Measurements from ENCODE around the gene TRIM34.
"Not testable (repeated sequence)": the region's sequence is repeated elsewhere in the genome, so short reads cannot be mapped to it uniquely, and the experiment has no call there.

TRIM34 gene

GRCh38 chr11:5624489-5625279, at the start of gene TRIM34:
Gene TRIM34 (plus strand): TSS chr11:5625001. CDS start chr11:5632332, 7,331 bp downstream.
- DNase-seq: peak; percentile 64

- DNase-seq: no peak
Observed at GRCh38 chr11:5575152-5575551, 49.6 kb upstream of the TRIM34 start.

- DNase-seq: no peak
Observed at GRCh38 chr11:5577101-5577500, 47.7 kb upstream of the TRIM34 start.

- no peak for DNase-seq
Observed at GRCh38 chr11:5580577-5580976, 44.2 kb upstream of the TRIM34 start, which contains the start of gene OR52B6. Gene OR52B6 (plus strand): TSS chr11:5580877. CDS start chr11:5580877, 0 bp downstream.

- DNase-seq: no peak
Observed at GRCh38 chr11:5581014-5581413, 43.8 kb upstream of the TRIM34 start.

GRCh38 chr11:5584458-5584857, 40.3 kb upstream of the TRIM34 start:
- not testable (repeated sequence) for DNase-seq

GRCh38 chr11:5589906-5590305, 34.9 kb upstream of the TRIM34 start:
- not testable (repeated sequence) for DNase-seq

GRCh38 chr11:5591613-5592012, 33.2 kb upstream of the TRIM34 start:
- DNase-seq: no peak

GRCh38 chr11:5592615-5593014, 32.2 kb upstream of the TRIM34 start:
- no peak for DNase-seq

- no peak for DNase-seq
Observed at GRCh38 chr11:5593146-5593545, 31.7 kb upstream of the TRIM34 start.

- peak; percentile 15 for DNase-seq
Observed at GRCh38 chr11:5596607-5597201, 28.1 kb upstream of the TRIM34 start, which contains the start of gene TRIM6. Gene TRIM6 (plus strand): TSS chr11:5596637. CDS start chr11:5596898, 261 bp downstream.

GRCh38 chr11:5597953-5598352, 26.8 kb upstream of the TRIM34 start:
- DNase-seq: no peak

- peak; percentile 73 for DNase-seq
Observed at GRCh38 chr11:5600374-5600851, 24.4 kb upstream of the TRIM34 start.

GRCh38 chr11:5602791-5603190, 22.0 kb upstream of the TRIM34 start:
- not testable (repeated sequence) for DNase-seq

- DNase-seq: no peak
Observed at GRCh38 chr11:5603326-5603725, 21.5 kb upstream of the TRIM34 start.

GRCh38 chr11:5604896-5605295, 19.9 kb upstream of the TRIM34 start:
- no peak for DNase-seq

GRCh38 chr11:5605849-5606248, 19.0 kb upstream of the TRIM34 start:
- DNase-seq: no peak

GRCh38 chr11:5608808-5609207, 16.0 kb upstream of the TRIM34 start:
- no peak for DNase-seq

- no peak for DNase-seq
Observed at GRCh38 chr11:5610446-5610845, 14.4 kb upstream of the TRIM34 start.

GRCh38 chr11:5611627-5612026, 13.2 kb upstream of the TRIM34 start:
- no peak for DNase-seq

GRCh38 chr11:5618807-5619206, 6.0 kb upstream of the TRIM34 start:
- no peak for DNase-seq

GRCh38 chr11:5620651-5621521, 3.9 kb upstream of the TRIM34 start:
- no peak for DNase-seq

- DNase-seq: no peak
Observed at GRCh38 chr11:5621580-5621979, 3.2 kb upstream of the TRIM34 start.
